Lower lobe of right lung (tissue), 2 donors: ENCODE measurements around the gene KIF16B. TPM values are rescaled to one million over a fixed set of nuclear protein-coding genes. Genes with fewer than 3 reads are reported as not detected.

ENCODE experiments used
- ATAC-seq, 2 donors: fragments of 200-7000 bp; cut with Tn5 transposase; one replicate each; pipeline ENCODE4 v1.9.1; 2020 to 2022; ENCODE audit warnings: mild to moderate bottlenecking in 2 of 2, moderate library complexity in 2 of 2
- DNase-seq: peaks from one replicate; pipeline ENCODE4 v3.0.0-alpha.2; 2020
- H3K27ac ChIP-seq: fragments of 200-600 bp; one replicate; pipeline ENCODE4 v1.8.0; 2022
- H3K27me3 ChIP-seq: fragments of 200-600 bp; one replicate; pipeline ENCODE4 v1.8.0; 2022; ENCODE audit warnings: low read depth
- H3K36me3 ChIP-seq: fragments of 200-600 bp; one replicate; pipeline ENCODE4 v1.8.0; 2022; ENCODE audit warnings: mild to moderate bottlenecking
- H3K4me1 ChIP-seq: fragments of 200-600 bp; one replicate; pipeline ENCODE4 v1.8.0; 2022
- H3K4me3 ChIP-seq: fragments of 200-600 bp; one replicate; pipeline ENCODE4 v1.8.0; 2022; ENCODE audit warnings: mild to moderate bottlenecking
- H3K9me3 ChIP-seq: fragments of 200-600 bp; one replicate; pipeline ENCODE4 v1.8.0; 2022
- intact Hi-C: fragments of 100-400 bp; cut with DNase I; formaldehyde crosslinking; loops from one replicate; pipeline ENCODE4 v1.11.0; 2022
- total RNA-seq: library from RNA; stranded (reverse); fragmentation: NEBNext Ultra II Directional; extraction: Animal tissue kit (Norgen Biotek cat#: 25700); gene quantifications from one replicate; pipeline ENCODE4 v1.2.1, GENCODE V29; 2021
- TF ChIP-seq, protein P1 (sequence below): fragments of 200-600 bp; IDR thresholded peaks from one replicate; pipeline ENCODE4 v1.8.0; 2022; ENCODE audit warnings: antibody characterized with exemption, mild to moderate bottlenecking
- donor health status: DM: no; HTN: yes; CAD: no; lungs with severe emphysema.

KIF16B gene
- total RNA-seq, 1 donor from 2014 or later, result 25.1 TPM

- intact Hi-C loops, result no loop called here
- no peak for DNase-seq
- Histone ChIP-seq H3K4me1 (peaks cover 3% of the 10 kb centered on the region), H3K36me3 (no peaks in the 10 kb centered on the region), H3K27me3 (no peaks in the 10 kb centered on the region), H3K4me3 (no peak overlapping the region), H3K27ac (no peak overlapping the region), H3K9me3 (no peaks in the 10 kb centered on the region)
- TF ChIP-seq, protein P1, sequence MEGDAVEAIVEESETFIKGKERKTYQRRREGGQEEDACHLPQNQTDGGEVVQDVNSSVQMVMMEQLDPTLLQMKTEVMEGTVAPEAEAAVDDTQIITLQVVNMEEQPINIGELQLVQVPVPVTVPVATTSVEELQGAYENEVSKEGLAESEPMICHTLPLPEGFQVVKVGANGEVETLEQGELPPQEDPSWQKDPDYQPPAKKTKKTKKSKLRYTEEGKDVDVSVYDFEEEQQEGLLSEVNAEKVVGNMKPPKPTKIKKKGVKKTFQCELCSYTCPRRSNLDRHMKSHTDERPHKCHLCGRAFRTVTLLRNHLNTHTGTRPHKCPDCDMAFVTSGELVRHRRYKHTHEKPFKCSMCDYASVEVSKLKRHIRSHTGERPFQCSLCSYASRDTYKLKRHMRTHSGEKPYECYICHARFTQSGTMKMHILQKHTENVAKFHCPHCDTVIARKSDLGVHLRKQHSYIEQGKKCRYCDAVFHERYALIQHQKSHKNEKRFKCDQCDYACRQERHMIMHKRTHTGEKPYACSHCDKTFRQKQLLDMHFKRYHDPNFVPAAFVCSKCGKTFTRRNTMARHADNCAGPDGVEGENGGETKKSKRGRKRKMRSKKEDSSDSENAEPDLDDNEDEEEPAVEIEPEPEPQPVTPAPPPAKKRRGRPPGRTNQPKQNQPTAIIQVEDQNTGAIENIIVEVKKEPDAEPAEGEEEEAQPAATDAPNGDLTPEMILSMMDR, result no peak
- peak in 1 of 2 donors; percentile 41 for ATAC-seq
These were observed 16.9 kb downstream of the KIF16B start for GRCh38 chr20:16556301-16556700.

DNA sequence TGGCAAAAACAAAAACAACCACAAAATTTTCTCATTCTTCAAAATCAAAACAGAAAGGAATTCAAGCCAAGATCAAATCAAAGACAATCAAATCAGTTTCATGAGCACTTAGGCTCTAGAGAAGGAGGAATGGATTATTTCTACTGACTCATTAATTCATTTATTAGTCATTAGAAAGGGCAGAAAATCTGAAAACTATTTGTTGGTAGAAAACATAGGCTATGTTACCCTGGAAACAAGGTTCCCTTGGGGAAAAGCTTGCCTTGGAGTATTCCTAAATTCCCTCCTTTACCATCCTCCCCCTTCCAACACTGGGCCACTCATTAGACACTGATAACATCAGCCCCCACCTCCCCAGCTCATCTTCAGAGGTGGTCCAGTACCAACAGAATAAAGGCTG is 17.5 kb downstream of the KIF16B start:
- TF ChIP-seq, protein P1, result no peak
- Histone ChIP-seq H3K9me3 (no peaks in the 10 kb centered on the region), H3K4me1 (peaks cover 3% of the 10 kb centered on the region), H3K27ac (no peak overlapping the region), H3K36me3 (no peaks in the 10 kb centered on the region), H3K27me3 (no peaks in the 10 kb centered on the region), H3K4me3 (no peak overlapping the region)
- ATAC-seq (no peak), DNase-seq (no peak)
- intact Hi-C loops, result no loop called here

DNA sequence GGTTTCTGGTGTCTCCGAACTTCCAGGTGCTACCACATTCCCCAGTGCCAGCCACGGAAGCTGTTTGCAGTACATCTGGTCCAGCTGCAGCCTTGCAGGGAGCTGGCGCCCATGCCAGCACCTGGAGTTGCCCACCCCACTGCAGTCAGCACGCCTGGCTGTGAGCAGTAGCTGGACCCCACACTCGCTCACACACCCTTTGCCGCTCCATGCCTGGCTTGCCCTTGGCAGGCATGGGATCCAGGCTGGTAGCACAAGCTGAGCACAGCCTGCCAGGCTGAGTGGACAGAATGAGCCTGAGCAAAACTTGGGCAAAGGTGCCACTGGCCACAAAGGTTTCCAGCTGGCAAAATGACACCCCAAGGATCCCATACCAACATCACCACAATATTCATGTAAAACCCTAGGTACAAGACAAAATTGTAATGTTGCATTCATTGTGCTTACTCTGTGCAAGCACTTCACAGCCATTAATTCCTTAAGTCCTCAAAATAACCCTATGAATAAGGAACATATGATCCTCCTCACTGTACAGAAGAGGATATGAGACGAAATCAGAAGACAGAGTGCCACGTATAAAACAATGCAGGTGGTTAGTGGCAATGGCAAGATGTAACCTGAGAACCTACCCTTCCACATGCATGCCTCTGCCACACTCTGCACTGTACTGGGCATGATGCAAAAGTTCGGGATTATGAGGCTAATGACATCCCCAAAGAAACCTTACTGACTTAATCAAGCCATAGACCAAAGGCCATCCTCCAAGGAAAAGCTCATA is 18.3 kb downstream of the KIF16B start:
- DNase-seq, result no peak
- Histone ChIP-seq H3K36me3 (no peaks in the 10 kb centered on the region), H3K9me3 (no peaks in the 10 kb centered on the region), H3K4me1 (peaks cover 3% of the 10 kb centered on the region), H3K27me3 (no peaks in the 10 kb centered on the region), H3K27ac (no peak overlapping the region), H3K4me3 (no peak overlapping the region)
- no peak for ATAC-seq
- TF ChIP-seq, protein P1, result no peak
- intact Hi-C loops, result no loop called here

- H3K9me3 ChIP-seq, result no peaks in the 10 kb centered on the region
- ATAC-seq, result no peak
- intact Hi-C loops, result no loop called here
- no peak for DNase-seq
- H3K27ac ChIP-seq, result no peak overlapping the region
- H3K4me1 ChIP-seq, result peaks cover 3% of the 10 kb centered on the region
- TF ChIP-seq, protein P1, result no peak
- H3K27me3 ChIP-seq, result no peaks in the 10 kb centered on the region
- H3K4me3 ChIP-seq, result no peak overlapping the region
- no peaks in the 10 kb centered on the region for H3K36me3 ChIP-seq
These were observed 19.6 kb downstream of the KIF16B start for GRCh38 chr20:16553684-16554083.

DNA sequence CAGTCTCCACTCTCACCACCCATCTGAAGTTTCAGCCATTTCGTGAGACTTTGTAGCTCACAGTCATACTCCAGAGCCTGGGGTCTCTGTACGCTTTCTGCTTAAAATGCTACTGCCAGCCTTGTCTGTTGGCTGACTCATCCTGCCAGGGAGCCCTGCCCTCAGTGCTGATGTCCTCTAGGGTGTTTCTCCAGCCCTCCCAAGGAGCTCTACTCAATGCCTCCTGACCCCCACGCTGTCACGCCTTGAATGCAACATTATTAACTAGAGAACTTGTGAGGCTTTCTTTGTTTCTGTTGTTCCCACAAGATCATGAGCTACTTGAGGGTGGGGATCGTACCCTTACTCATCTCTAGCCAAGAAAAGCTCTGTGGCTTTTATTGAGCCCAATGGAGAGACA is 20.1 kb downstream of the KIF16B start:
- H3K36me3 ChIP-seq, result no peaks in the 10 kb centered on the region
- TF ChIP-seq, protein P1, result no peak
- no peaks in the 10 kb centered on the region for H3K9me3 ChIP-seq
- ATAC-seq (no peak), DNase-seq (no peak)
- peaks cover 3% of the 10 kb centered on the region for H3K4me1 ChIP-seq
- no peak overlapping the region for H3K4me3 ChIP-seq
- intact Hi-C loops, result no loop called here
- no peaks in the 10 kb centered on the region for H3K27me3 ChIP-seq
- H3K27ac ChIP-seq, result no peak overlapping the region
